ENCODE data around the gene PEX6.

Gene PEX6

GRCh38 chr6:42996513-42996912, 17.5 kb upstream of the PEX6 start:
- in situ Hi-C loops (cut with HindIII; ENCODE audit: low sequenced_read_pairs) = no loop called here

DNA sequence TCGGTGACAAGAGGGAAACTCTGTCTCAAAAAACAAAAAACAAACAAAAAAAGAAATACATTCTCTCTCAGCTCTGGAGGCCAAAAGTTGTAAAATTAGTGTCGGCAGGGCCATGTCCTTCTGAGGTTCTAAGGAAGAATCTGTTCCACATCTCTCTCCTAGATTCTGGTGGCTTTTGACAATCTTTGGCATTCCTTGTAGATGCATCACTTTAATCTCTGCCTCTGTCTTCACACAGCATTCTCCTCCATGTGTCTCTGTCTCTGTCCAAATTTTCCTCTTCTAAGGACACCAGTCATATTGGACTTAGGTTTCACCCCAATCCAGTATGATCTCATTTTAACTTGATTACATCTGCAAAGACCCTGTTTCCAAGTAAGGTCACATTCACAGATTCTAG, 14.5 kb upstream of the PEX6 start:
- in situ Hi-C loops (cut with HindIII; ENCODE audit: low sequenced_read_pairs) = no loop called here

DNA sequence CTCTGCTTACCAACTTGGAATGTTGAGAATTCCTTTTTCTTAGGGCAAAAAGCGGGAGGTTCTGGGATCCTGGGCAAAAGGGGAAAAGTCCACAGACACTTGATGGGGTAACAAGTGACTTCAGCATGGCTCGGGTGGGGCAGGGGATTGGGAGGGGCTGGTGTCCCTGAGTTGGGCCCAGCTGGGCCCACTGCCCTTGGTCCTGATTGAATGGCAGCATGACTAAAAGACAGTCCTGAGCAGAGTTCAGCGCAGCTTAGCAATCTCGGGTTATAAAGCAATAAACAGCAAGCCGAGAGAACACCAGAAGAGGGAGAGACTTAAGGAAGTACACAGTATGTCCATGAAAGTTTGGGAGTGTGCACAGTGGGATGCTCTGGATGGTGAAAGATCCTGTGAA, 10.9 kb upstream of the PEX6 start:
- in situ Hi-C loops (cut with HindIII; ENCODE audit: low sequenced_read_pairs) = no loop called here

GRCh38 chr6:42988486-42989020, 9.6 kb upstream of the PEX6 start:
- in situ Hi-C loops (cut with HindIII; ENCODE audit: low sequenced_read_pairs) = no loop called here

GRCh38 chr6:42987533-42988451, 8.8 kb upstream of the PEX6 start:
- in situ Hi-C loops (cut with HindIII; ENCODE audit: low sequenced_read_pairs) = no loop called here

DNA sequence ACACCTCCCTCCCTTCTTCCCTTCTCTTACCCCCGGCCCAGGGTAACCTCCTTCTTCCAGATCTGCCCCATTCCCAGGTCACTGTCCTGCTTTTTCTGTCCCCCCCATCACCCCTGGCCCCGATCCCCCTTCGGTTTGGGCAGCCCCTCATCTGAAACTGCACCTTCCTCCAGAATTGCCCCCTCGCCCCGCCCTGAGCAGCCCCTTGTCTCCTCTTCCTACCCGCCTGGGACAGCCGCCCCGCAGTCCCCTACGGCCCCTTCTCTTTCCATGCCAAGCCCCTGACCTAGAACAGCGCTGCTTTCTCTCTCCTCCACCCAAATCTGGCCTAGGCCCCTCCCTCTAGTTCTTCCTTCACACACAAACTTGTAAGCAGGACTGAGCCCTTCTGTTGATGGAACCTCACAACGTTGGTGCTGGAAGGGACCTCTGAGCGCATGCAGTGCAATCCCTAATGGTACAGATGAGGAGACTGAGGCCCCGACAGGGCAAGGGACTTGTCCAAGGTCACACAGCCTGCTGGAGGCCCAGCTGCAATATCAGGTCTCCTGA, 6.0 kb upstream of the PEX6 start:
- in situ Hi-C loops (cut with HindIII; ENCODE audit: low sequenced_read_pairs) = no loop called here

DNA sequence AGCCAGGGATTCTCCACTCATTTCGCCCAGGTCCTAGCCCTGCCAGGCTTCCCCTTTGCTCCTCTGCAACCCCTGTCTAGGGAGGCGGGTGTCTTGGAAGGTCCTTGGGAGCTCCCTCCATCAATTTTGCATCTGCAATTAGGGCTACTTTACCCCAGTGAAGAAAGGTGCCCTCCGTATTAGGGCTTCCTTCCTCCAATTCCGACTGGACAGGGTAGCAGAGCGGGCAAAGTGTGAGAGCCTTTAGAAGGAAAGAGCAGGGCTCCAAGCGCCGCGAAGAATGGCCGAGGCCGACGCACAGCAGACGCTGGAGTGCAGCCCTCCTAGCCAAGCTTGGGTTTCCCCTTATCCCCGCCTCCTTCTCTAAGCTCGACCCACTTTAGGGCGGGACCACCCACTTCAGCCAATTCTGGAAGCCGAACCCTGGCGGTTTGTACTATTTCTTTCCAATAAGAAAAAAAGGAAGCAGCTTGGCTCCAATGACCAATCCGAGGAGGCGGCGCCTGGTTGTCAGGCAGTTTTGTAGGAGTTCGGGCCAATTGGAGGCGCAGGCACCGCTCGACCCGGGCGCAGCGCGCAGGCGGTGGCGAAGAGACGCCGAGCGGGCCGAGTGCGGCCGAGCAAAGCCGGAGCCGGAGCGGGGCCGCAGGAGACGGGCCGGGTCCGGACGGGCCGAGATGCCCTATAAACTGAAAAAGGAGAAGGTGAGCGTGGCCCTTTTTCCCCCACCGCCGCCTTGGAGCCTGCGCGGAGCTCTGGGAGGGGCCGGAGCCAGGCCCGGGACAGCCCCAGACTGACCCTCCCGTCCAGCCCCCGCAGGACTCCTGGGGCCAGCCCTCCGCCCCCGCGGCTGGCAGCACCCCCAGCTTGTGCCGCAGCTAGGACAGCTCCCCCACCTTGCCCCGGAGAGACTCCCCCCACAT, 5.3 kb upstream of the PEX6 start, which contains the start of gene PPP2R5D:
TSS of gene PPP2R5D (plus strand) at position 570 of the 923 bp plus-strand sequence. CDS start at position 678, 108 bp downstream.
- in situ Hi-C loops (cut with HindIII; ENCODE audit: low sequenced_read_pairs) = no loop called here

DNA sequence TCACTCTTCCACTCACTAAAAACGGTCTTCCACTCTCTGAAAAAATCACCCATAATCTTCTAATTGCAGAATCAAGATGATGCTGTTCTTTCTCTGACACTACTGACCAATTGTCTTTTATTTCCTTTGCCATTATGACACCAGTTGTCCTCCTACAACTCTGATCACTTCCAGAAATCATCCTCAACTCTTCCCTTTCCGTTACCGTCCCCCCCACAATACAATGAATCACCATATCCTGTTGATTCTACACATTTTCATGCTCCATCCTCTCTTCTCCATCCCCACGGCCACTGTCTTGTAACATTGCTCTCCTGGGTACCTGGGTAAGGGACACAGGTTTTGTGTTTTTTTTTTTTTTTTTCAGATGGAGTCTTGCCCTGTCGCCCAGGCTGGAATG, 2.9 kb upstream of the PEX6 start:
- in situ Hi-C loops (cut with HindIII; ENCODE audit: low sequenced_read_pairs) = no loop called here

DNA sequence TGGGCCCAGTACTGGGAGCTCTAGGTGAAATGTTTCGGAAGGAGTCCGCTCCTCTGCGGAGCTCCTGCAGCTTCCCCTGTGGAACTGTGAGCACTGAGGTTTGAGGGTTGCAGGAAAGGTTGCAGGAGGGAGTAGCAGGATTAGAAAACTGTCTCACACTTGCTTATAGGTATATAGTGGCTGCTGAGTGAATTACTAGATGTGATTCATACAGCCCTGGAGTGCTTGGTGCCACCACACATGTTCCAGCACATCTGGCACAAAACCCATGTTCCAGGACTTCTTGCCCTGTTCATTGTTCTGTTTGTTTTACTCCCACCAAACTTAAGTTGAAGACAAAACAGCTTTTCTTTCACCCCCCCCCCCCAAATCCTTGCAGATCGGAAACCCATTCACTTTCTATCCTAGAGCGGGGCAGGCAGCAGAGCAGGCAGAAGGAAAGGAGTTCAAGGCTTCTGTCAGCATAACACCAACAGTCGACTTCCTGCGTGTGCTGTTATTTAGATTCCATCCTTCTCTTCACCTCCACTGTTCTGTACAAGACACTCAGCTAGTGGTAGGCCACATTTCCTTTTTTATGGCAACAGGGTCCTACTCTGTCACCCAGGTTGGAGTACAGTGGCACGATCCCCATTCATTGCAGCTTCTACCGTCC, 669 bp upstream of the PEX6 start:
- in situ Hi-C loops (cut with HindIII; ENCODE audit: low sequenced_read_pairs) = no loop called here

GRCh38 chr6:42978487-42978838, 518 bp downstream of the PEX6 start:
- in situ Hi-C loops (cut with HindIII; ENCODE audit: low sequenced_read_pairs) = no loop called here

DNA sequence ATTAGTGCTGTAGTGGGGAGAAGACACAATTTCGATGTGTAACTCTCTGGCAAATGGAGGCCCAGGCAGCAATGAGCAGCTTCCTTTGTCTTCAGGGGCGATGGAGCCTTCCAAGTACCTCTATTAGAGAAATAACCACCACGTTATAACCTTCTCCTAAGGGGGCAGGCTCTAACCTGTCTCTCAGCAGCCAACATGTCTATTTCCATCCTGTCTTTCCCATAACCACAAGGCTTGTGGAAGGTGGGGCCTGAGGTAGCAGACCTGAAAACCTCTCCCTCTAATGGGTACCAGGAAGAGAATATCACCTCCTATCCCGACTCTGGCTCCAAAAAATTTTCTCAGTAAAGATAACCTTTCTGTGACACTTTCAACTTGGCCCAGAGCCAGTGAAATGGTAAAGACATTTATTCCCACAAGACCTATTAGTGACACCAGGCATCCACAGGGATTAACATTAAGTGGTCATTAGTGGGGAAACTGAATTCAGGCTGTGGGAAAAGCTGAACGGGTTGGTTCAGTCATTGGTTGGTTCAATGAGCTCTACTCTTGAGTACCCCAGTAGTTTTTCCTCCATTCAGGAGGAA, 4.0 kb downstream of the PEX6 start:
- in situ Hi-C loops (cut with HindIII; ENCODE audit: low sequenced_read_pairs) = no loop called here

DNA sequence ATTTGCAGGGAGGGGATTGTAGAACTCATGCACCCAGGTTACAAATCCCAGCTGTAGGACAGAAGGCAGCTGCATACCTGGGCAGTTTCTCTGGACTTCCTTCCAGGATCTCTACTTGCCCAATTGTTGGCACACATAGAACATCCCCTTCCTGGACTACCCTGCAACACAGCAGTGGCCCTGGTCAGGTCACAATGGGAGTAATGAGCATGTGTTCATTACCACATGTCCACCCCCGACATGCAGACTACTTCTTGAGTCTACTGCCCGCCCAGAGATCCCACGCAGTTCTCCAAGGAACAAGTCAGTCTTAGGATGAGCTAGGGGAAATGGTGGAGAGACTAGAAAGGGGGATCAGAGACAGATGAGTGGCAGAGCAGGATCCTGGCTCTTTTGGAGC, 5.1 kb downstream of the PEX6 start:
- in situ Hi-C loops (cut with HindIII; ENCODE audit: low sequenced_read_pairs) = no loop called here

GRCh38 chr6:42971746-42972327, 7.1 kb downstream of the PEX6 start:
- in situ Hi-C loops (cut with HindIII; ENCODE audit: low sequenced_read_pairs) = no loop called here

- in situ Hi-C loops (cut with HindIII; ENCODE audit: low sequenced_read_pairs) = no loop called here
These were observed 7.9 kb downstream of the PEX6 start for GRCh38 chr6:42970871-42971612.

DNA sequence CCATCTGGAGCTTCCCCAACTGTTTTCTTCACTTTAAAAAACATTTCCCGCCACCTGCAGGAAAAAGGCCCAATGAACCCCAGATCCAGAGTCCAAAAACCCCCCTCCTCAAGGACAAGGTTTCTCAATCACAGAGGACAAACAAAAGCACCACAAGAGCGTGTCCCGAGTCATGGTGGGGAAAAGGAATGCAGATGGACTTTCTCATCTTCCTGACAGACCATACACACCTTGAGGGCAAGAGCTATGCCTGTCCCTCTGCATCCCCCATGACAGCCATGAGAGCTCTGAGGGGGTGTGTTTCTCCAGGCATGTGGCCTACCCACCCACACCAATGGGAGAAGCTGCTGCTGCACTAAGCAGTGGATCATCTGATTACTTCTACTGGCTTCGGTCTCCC, 9.0 kb downstream of the PEX6 start:
- in situ Hi-C loops (cut with HindIII; ENCODE audit: low sequenced_read_pairs) = no loop called here

GRCh38 chr6:42969431-42969830, 9.6 kb downstream of the PEX6 start:
- in situ Hi-C loops (cut with HindIII; ENCODE audit: low sequenced_read_pairs) = no loop called here

DNA sequence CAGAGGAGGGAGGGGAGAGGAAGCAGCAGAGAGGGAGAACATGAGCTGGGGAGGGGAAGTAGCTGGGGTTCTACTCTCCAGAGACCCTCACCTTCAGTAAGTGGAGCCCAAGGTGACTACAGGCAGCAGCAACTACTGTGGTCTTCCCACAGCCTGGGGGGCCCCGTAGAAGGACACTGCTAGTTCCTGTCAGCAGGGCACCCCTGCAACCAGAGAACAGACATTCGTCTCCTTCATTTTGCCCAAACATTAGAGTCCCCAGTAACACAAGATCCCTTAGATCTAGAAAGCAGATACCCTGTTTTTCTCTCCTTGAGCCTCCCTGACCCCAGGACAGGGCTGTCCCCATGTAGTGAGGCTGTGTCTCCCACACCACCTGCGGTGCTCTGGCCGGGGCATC, 10.2 kb downstream of the PEX6 start:
- in situ Hi-C loops (cut with HindIII; ENCODE audit: low sequenced_read_pairs) = no loop called here

DNA sequence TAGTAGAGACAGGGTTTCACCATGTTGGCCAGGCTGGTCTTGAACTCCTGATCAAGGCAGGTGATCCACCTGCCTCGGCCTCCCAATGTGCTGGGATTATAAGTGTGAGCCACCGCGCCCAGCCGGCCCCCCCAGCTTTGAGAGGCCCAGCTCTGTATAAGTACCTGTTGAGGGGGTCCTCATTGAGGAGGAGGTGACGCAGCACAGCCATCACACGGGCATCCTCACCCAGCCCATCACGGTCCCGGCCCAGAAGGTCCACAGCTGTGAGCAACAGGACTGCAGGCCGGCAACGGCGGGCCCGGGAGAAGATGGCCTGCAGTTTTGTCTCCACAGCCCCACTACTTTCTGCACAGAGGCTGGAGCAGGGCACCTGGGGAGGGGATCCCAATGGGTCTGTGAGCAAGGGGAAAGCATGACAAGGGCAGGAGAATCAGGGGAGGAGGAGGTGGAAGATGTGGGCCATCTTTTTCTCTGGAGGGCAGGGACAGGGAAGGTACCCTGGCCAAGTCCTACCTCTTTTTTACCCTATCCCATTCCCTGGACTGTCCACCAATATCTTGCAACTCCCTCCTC, 10.8 kb downstream of the PEX6 start:
- in situ Hi-C loops (cut with HindIII; ENCODE audit: low sequenced_read_pairs) = no loop called here

DNA sequence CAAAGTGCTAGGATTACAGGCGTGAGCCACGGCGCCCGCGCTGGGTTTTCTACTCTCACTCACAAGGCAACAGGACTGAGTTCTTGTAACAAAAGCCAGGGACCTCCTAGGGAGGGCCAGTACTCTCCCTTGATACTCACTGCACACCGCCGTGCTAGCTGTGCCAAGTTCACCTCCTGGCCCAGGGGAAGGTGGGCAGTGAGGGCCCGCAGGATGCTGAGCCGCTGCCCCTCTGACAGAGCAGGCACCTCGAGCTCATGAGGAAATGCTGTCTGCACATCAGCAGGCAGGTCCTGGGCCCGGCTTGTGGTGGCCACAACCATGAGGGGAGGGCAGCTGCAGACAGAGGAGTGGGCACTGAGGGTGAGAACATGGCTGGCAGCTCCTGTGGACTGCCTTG, 11.8 kb downstream of the PEX6 start:
- in situ Hi-C loops (cut with HindIII; ENCODE audit: low sequenced_read_pairs) = no loop called here

All from endothelial cell of hepatic sinusoid (primary cell).